Liver (tissue), 3 donors: Measurements from ENCODE around the gene PSMD12.

Experiments used
- EGR1 ChIP-seq, 2 donors: IDR thresholded peaks; 2 replicates each; pipeline ENCODE4 v1.6.1; 2016 to 2018; ENCODE audit warnings: antibody characterized with exemption in 2 of 2, low read depth in 2 of 2
- RAD21 ChIP-seq, 2 donors: IDR thresholded peaks; 2 replicates each; pipeline ENCODE4 v1.6.1; 2016; ENCODE audit warnings: antibody characterized with exemption in 2 of 2, mild to moderate bottlenecking in 2 of 2
- TAF1 ChIP-seq: conservative IDR thresholded peaks from 2 replicates; pipeline ENCODE4 v1.6.1; 2016; ENCODE audit warnings: antibody characterized with exemption, mild to moderate bottlenecking
- TF ChIP-seq, protein P1 (sequence below): fragments of 150-350 bp; IDR thresholded peaks from 2 replicates; pipeline ENCODE4 v1.5.1; 2017; ENCODE audit warnings: improper control_type of control experiment, low read depth, low read length; ENCODE audit not compliant: missing input control
- TF ChIP-seq, protein P2 (sequence below): IDR thresholded peaks from 2 replicates; pipeline ENCODE4 v1.6.1; 2016; ENCODE audit warnings: antibody characterized with exemption
- donor health status: healthy.
- donor health status: healthy.

DNA sequence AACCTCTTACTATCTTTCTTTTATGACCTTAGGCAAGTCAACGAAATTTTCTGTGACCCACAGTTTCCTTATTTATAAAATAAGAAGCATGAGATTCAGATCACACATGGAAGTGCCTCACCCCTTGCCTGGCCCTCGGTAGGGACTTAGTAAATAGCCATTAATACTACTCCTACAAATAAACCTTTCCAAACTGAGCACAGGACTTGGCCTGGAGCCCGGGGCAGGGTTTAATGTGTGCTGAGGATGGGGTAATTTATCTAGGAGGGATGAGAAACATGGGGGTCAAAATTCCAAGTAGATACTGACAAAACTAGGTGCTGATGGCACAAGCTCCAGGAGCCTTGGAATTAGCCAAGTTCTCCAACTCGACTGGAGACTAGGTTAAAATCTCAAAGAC lies 45.7 kb upstream of the PSMD12 start:
- TF ChIP-seq, protein P1, sequence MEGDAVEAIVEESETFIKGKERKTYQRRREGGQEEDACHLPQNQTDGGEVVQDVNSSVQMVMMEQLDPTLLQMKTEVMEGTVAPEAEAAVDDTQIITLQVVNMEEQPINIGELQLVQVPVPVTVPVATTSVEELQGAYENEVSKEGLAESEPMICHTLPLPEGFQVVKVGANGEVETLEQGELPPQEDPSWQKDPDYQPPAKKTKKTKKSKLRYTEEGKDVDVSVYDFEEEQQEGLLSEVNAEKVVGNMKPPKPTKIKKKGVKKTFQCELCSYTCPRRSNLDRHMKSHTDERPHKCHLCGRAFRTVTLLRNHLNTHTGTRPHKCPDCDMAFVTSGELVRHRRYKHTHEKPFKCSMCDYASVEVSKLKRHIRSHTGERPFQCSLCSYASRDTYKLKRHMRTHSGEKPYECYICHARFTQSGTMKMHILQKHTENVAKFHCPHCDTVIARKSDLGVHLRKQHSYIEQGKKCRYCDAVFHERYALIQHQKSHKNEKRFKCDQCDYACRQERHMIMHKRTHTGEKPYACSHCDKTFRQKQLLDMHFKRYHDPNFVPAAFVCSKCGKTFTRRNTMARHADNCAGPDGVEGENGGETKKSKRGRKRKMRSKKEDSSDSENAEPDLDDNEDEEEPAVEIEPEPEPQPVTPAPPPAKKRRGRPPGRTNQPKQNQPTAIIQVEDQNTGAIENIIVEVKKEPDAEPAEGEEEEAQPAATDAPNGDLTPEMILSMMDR: no peak
- no peak for TF ChIP-seq EGR1 (IDR thresholded peaks at IDR 0.05; ENCODE audit: low read depth in 2 of 2)
- TF ChIP-seq TAF1: no peak
- peak in 1 of 2 donors; percentile 26 for TF ChIP-seq RAD21 (IDR thresholded peaks at IDR 0.05)
- TF ChIP-seq, protein P2, sequence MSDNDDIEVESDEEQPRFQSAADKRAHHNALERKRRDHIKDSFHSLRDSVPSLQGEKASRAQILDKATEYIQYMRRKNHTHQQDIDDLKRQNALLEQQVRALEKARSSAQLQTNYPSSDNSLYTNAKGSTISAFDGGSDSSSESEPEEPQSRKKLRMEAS: peak; percentile 12
